ENCODE results near the gene NRAS.
A peak's percentile ranks its signal among the peaks of the same experiment; 100 is the strongest.

NRAS gene

DNA sequence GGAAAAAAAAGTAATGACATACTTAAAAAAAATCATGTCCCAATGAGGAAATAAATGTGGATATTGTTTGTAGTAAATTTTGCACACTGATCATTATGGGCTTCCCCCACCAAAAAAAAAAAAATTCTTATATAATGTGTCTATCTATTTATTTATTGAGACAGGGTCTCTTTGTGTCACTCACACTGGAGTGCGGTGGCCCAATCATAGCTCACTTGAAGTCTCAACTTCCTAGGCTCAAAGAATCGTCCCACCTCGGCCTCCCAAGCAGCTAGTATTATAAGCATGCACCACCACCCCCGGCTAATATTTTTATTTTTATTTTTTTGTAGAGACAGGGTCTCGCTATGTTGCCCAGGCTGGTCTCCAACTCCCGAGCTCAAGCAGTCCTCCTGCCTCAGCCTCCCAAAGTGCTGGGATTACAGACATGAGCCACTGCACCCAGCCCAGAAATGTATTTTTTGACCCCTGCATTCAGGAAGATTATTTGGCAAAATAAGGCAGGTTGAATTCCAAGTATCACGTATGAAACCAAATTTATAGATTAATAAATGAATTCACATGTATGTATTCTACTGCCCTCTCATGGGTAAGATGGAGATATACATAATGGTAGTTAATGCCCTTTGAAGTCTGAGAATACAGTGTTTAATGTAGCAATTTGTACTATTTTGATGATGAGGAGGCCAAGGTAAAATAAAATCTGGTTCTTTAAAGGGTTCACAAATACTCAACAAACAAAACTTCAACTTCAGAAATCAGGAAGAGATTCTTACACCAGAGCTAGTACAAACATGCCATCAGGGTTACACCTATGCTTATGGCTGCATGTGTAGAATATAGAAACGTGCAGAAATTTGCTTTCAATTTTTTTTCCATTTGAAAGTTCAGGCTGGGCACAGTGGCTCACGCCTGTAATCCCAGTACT, 45.3 kb downstream of the NRAS start:
- Histone ChIP-seq H3K27me3 (replicated peaks; ENCODE audit: control insufficient read depth, insufficient read depth, low read length) (no peaks in the 10 kb centered on the region), H3K4me3 (replicated peaks; ENCODE audit: low read depth, low read length) (no peak overlapping the region), H3K36me3 (ENCODE audit: control insufficient read depth, insufficient read depth, low read length) (no peaks in the 10 kb centered on the region)
- TF ChIP-seq, protein P1, sequence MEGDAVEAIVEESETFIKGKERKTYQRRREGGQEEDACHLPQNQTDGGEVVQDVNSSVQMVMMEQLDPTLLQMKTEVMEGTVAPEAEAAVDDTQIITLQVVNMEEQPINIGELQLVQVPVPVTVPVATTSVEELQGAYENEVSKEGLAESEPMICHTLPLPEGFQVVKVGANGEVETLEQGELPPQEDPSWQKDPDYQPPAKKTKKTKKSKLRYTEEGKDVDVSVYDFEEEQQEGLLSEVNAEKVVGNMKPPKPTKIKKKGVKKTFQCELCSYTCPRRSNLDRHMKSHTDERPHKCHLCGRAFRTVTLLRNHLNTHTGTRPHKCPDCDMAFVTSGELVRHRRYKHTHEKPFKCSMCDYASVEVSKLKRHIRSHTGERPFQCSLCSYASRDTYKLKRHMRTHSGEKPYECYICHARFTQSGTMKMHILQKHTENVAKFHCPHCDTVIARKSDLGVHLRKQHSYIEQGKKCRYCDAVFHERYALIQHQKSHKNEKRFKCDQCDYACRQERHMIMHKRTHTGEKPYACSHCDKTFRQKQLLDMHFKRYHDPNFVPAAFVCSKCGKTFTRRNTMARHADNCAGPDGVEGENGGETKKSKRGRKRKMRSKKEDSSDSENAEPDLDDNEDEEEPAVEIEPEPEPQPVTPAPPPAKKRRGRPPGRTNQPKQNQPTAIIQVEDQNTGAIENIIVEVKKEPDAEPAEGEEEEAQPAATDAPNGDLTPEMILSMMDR (IDR thresholded peaks at IDR 0.05; ENCODE audit: insufficient read depth, low read length, poor library complexity, severe bottlenecking): no peak
- no peak for DNase-seq (ENCODE audit: extremely low read depth, insufficient read length)

DNA sequence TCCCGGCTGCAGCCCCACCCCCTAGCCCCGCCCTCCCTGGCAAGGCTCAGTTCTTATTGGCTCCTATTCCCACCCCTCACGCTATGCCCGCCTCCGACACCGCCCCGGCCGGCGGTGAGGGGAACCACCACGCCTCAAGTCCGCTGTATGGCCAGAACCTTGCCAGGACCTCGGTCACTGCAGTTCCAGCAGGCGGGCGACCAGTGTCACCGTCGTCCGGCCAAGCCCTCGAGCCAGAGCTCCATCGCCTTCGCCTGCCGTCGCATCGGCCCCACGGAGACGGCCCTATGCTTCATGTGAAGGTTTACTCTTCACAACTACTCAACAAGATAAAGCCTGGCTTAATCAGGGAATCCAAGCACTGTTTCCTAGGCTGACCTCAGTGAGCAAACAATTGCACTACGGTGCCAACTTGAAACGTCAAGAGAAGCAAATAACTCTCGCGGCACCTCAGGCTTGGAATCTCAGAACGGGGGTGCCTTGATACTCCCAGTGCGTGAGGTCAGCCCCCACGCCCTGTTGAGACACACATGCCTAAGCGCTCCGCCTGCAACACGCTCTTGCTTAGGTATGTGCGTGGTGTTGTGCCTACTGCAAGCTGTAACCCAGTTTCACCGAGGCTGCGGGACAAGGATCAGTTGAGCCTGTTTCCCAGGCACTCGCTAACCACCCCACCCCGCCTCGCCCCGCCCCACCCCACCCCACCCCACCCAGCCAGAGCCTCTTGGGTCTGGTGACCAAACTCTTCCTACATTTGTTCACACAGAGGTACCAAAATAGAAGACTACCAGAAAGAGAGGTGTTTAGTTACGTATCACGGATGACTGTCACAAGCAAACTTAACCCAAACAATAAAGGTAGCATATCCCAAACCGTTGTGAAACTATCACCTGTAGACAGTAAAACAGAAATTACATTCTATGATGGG, 46.2 kb downstream of the NRAS start:
- H3K4me3 ChIP-seq (replicated peaks; ENCODE audit: low read depth, low read length): peak overlapping the region; percentile 63
- TF ChIP-seq, protein P1 (IDR thresholded peaks at IDR 0.05; ENCODE audit: insufficient read depth, low read length, poor library complexity, severe bottlenecking): no peak
- DNase-seq (ENCODE audit: extremely low read depth, insufficient read length): peak; percentile 87
- no peaks in the 10 kb centered on the region for H3K36me3 ChIP-seq (ENCODE audit: control insufficient read depth, insufficient read depth, low read length)
- no peaks in the 10 kb centered on the region for H3K27me3 ChIP-seq (replicated peaks; ENCODE audit: control insufficient read depth, insufficient read depth, low read length)

DNA sequence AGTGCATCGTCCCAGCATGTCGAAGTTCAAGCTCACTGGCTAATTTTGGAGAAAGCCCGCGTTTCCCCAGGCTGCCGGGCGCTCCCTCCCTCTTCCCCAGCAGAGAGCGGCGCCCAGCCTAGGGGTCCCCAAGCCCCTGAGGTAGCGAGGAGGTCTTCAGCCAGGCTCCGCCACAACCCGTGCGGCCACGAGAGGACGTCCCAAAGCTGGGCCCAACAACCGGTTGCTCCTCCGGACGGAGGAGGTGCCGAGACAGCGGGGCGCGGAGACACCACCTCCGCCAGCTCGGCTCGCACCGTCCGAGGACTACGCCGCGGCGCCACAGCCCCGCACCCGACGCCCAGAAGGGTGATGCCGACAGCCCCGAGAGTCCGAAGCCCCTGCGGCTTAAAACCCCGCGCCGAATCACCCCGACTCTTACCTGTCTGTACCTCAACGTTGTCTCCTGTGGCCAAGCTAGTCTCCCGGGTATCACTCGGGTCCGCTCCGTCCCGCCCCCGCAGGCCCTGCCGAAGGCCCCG, 46.9 kb downstream of the NRAS start, which contains the start of gene DENND2C:
Gene DENND2C (minus strand): TSS at position 488 of the 521 bp plus-strand sequence. CDS start 44,065 bp downstream, outside the sequence.
- Histone ChIP-seq H3K27me3 (replicated peaks; ENCODE audit: control insufficient read depth, insufficient read depth, low read length) (no peaks in the 10 kb centered on the region), H3K4me3 (replicated peaks; ENCODE audit: low read depth, low read length) (peak within 1 kb of the TSS; percentile 63), H3K36me3 (ENCODE audit: control insufficient read depth, insufficient read depth, low read length) (no peaks in the 10 kb centered on the region)
- DNase-seq (ENCODE audit: extremely low read depth, insufficient read length): no peak
- TF ChIP-seq, protein P1 (IDR thresholded peaks at IDR 0.05; ENCODE audit: insufficient read depth, low read length, poor library complexity, severe bottlenecking): peak; percentile 35

DNA sequence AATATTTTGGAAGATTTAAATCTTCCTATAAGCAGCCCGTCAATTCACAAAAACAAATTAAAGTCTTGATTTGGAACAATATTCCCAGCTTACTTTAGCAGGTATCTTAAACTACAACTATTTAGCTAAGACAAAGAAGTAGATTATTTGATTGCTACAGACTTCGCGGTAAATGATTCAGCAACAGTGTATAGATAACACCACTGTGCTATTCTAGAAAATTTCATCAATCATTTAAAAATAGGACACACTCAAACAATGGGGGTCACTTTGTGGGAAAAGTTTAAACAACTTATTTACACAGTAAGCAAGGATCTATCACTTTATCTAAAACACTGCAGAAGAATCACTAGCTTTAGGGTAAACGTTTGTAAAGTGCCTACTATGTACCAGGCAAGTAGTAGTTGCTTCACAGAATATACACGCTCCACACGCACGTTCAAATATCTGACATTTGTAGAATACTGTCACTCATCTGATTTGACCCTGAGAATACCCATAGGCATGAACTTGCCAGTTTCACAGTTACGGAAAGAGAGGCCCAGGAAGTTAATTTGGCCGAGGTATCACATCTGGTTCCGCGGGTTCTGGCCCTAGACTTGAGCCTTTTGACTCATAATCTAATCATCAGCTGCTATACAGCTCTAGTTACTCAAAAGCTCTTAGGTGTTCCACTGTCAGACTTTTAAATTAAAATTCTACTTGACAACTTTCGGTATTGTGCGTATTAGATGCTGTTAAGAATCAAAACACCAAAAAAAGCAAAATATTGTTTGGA, 47.6 kb downstream of the NRAS start:
- DNase-seq (ENCODE audit: extremely low read depth, insufficient read length): no peak
- H3K4me3 ChIP-seq (replicated peaks; ENCODE audit: low read depth, low read length): peak overlapping the region; percentile 63
- TF ChIP-seq, protein P1 (IDR thresholded peaks at IDR 0.05; ENCODE audit: insufficient read depth, low read length, poor library complexity, severe bottlenecking): no peak
- H3K27me3 ChIP-seq (replicated peaks; ENCODE audit: control insufficient read depth, insufficient read depth, low read length): no peaks in the 10 kb centered on the region
- no peaks in the 10 kb centered on the region for H3K36me3 ChIP-seq (ENCODE audit: control insufficient read depth, insufficient read depth, low read length)

DNA sequence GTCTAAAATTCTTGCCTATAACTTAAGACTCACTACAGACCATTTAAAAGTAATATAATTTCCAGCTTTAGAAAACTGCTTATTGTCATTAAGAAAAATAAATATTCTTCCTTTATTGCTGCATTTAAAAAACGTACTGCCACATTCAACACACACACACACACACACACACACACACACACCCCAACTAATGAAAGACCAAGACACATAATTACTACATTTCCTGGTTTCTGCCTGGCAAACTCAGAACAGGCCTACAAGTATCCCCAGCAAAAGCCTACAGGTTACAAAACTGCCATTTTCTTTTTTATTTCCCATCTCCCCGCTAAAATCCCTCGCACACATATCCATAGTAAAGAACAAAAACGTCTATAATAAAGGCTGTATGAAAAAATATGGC, 48.2 kb downstream of the NRAS start:
- Histone ChIP-seq H3K27me3 (replicated peaks; ENCODE audit: control insufficient read depth, insufficient read depth, low read length) (no peaks in the 10 kb centered on the region), H3K4me3 (replicated peaks; ENCODE audit: low read depth, low read length) (no peak overlapping the region), H3K36me3 (ENCODE audit: control insufficient read depth, insufficient read depth, low read length) (no peaks in the 10 kb centered on the region)
- no peak for DNase-seq (ENCODE audit: extremely low read depth, insufficient read length)
- TF ChIP-seq, protein P1 (IDR thresholded peaks at IDR 0.05; ENCODE audit: insufficient read depth, low read length, poor library complexity, severe bottlenecking): no peak
